C4-2B (cell line): ENCODE measurements around the gene STAB2.

Experiments used
- ZFX ChIP-seq: fragments of 450-650 bp; IDR thresholded peaks from 2 replicates; pipeline ENCODE4 v1.6.1; 2017
- TF ChIP-seq, protein P1 (sequence below): fragments of 450-650 bp; conservative IDR thresholded peaks from 2 replicates; pipeline ENCODE4 v1.5.1; 2017; ENCODE audit warnings: mild to moderate bottlenecking

DNA sequence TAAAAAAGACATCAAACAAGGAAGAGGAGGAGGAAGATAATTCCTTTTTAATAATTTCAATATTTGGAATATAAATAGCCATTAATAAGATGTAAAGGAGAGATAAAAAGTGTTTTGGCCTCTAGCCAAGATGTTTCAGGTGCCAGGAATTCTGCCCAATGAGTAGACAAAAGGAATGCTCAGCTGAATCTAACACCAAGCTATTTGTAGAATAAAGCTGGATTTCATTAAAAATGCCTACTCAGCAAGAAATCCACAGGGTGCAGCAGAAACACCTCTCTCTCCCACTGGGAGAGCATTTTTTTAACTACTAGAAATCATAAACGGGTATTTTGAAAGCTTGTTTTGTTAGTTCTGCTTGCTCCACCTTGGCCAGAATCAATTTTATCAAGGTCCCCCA is 4.1 kb upstream of the STAB2 start:
- TF ChIP-seq, protein P1, sequence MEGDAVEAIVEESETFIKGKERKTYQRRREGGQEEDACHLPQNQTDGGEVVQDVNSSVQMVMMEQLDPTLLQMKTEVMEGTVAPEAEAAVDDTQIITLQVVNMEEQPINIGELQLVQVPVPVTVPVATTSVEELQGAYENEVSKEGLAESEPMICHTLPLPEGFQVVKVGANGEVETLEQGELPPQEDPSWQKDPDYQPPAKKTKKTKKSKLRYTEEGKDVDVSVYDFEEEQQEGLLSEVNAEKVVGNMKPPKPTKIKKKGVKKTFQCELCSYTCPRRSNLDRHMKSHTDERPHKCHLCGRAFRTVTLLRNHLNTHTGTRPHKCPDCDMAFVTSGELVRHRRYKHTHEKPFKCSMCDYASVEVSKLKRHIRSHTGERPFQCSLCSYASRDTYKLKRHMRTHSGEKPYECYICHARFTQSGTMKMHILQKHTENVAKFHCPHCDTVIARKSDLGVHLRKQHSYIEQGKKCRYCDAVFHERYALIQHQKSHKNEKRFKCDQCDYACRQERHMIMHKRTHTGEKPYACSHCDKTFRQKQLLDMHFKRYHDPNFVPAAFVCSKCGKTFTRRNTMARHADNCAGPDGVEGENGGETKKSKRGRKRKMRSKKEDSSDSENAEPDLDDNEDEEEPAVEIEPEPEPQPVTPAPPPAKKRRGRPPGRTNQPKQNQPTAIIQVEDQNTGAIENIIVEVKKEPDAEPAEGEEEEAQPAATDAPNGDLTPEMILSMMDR, result no peak
- TF ChIP-seq ZFX, result no peak
